Activated T-helper 1 cell treated with Interleukin-2 at 50 U/mL for 16 hours (primary cell): Measurements from ENCODE around the gene ZBTB18.

Experiments used
- DNase-seq: peaks from one replicate; pipeline ENCODE4 v3.0.0-alpha.2; 2020; ENCODE audit warnings: low read depth

Gene ZBTB18

GRCh38 chr1:244062156-244062725, 11.2 kb downstream of the ZBTB18 start:
- DNase-seq: no peak

- DNase-seq: no peak
Observed at GRCh38 chr1:244063498-244063897, 12.4 kb downstream of the ZBTB18 start.

- DNase-seq: no peak
Observed at GRCh38 chr1:244064621-244065020, 13.5 kb downstream of the ZBTB18 start.

GRCh38 chr1:244065063-244065793, 14.1 kb downstream of the ZBTB18 start:
- no peak for DNase-seq

GRCh38 chr1:244065960-244066388, 14.9 kb downstream of the ZBTB18 start:
- no peak for DNase-seq

GRCh38 chr1:244066954-244067716, 16.1 kb downstream of the ZBTB18 start:
- no peak for DNase-seq

- no peak for DNase-seq
Observed at GRCh38 chr1:244067893-244068292, 16.8 kb downstream of the ZBTB18 start.

- DNase-seq: no peak
Observed at GRCh38 chr1:244068567-244068966, 17.5 kb downstream of the ZBTB18 start.

GRCh38 chr1:244069326-244069898, 18.3 kb downstream of the ZBTB18 start:
- no peak for DNase-seq

- peak; percentile 63 for DNase-seq
Observed at GRCh38 chr1:244074559-244075171, 23.6 kb downstream of the ZBTB18 start.

- no peak for DNase-seq
Observed at GRCh38 chr1:244075247-244075722, 24.2 kb downstream of the ZBTB18 start.

GRCh38 chr1:244076740-244077139, 25.7 kb downstream of the ZBTB18 start:
- DNase-seq: no peak

- DNase-seq: no peak
Observed at GRCh38 chr1:244077473-244078220, 26.6 kb downstream of the ZBTB18 start.

GRCh38 chr1:244080343-244080929, 29.4 kb downstream of the ZBTB18 start:
- no peak for DNase-seq

GRCh38 chr1:244082969-244083368, 31.9 kb downstream of the ZBTB18 start:
- DNase-seq: no peak

GRCh38 chr1:244083383-244083943, 32.4 kb downstream of the ZBTB18 start:
- no peak for DNase-seq

- DNase-seq: no peak
Observed at GRCh38 chr1:244084763-244085162, 33.7 kb downstream of the ZBTB18 start.

- no peak for DNase-seq
Observed at GRCh38 chr1:244085891-244086290, 34.8 kb downstream of the ZBTB18 start.

- no peak for DNase-seq
Observed at GRCh38 chr1:244087021-244087560, 36.0 kb downstream of the ZBTB18 start.

- no peak for DNase-seq
Observed at GRCh38 chr1:244087611-244088010, 36.5 kb downstream of the ZBTB18 start.
